ENCODE results near the gene NCEH1. TPM values are rescaled to one million over a fixed set of nuclear protein-coding genes. Genes with fewer than 3 reads are reported as not detected.
A peak's percentile ranks its signal among the peaks of the same experiment; 100 is the strongest.

The NCEH1 gene
- polyA plus RNA-seq, 3 donors = 8.6 to 23.9 (median 20.7) TPM

DNA sequence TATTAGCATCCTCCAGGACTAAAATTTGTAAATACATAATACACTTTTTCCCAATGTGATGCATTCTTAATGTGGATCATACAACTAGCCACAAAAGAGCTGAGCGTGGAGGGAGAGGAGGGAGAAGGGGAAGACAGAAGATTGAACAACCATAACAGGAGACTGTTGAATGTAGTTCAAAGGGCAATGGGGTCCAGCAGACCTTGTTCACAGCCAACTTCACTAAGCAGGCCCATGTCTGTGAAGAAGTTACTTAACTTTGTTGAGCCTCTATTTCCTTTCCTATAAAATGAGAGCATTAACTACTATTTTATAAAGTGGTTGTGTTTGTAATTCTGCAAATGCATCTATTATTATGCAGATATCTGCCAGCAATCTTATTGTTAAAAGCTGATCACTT is 13.3 kb downstream of the NCEH1 start:
- Histone ChIP-seq H3K27ac (ENCODE audit: low read depth in 1 of 2, low read length in 2 of 2) (peak overlapping the region; percentile 92), H2AFZ (ENCODE audit: insufficient read depth, low read depth, low read length, poor library complexity, severe bottlenecking) (no peak overlapping the region), H3K79me2 (ENCODE audit: insufficient read depth, low read length) (peaks cover 73% of the 10 kb centered on the region), H3K4me2 (replicated peaks; ENCODE audit: extremely low read depth, low read length, poor library complexity, severe bottlenecking) (no peak overlapping the region), H3K4me3 (replicated peaks in 1 of 3; ENCODE audit: low read depth in 2 of 3, low read length in 3 of 3) (no peak overlapping the region), H3K36me3 (replicated peaks in 1 of 2; ENCODE audit: control insufficient read depth in 1 of 2, insufficient read depth in 2 of 2, low read length in 2 of 2) (no peaks in the 10 kb centered on the region), H3K9me3 (replicated peaks in 1 of 2; ENCODE audit: control insufficient read depth in 1 of 2, insufficient read depth in 1 of 2, low read length in 2 of 2) (no peaks in the 10 kb centered on the region), H3K27me3 (ENCODE audit: control insufficient read depth in 2 of 2, insufficient read depth in 2 of 2, low read length in 2 of 2) (no peaks in the 10 kb centered on the region), H3K4me1 (ENCODE audit: control insufficient read depth in 1 of 2, insufficient read depth in 2 of 2, low read length in 2 of 2) (peaks cover 55 to 65% of the 10 kb centered on the region in 2 donors), H3K9ac (ENCODE audit: insufficient read depth, low read length, poor library complexity, severe bottlenecking) (no peak overlapping the region), H4K20me1 (ENCODE audit: insufficient read depth, low read length) (peaks cover 5% of the 10 kb centered on the region)
- Mint-ChIP-seq H3K27ac (peak overlapping the region in 6 of 7 donors; percentile 51 to 99 (median 78)), H3K9me3 (peaks cover 0 to 4% (median 0%) of the 10 kb centered on the region in 7 donors), H3K4me3 (no peak overlapping the region), H3K4me1 (peaks cover 64% of the 10 kb centered on the region), H3K27me3 (ENCODE audit: low read depth in 3 of 3) (no peaks in the 10 kb centered on the region), H3K36me3 (peaks cover 12 to 28% of the 10 kb centered on the region in 2 donors)
- TF ChIP-seq, protein P1, sequence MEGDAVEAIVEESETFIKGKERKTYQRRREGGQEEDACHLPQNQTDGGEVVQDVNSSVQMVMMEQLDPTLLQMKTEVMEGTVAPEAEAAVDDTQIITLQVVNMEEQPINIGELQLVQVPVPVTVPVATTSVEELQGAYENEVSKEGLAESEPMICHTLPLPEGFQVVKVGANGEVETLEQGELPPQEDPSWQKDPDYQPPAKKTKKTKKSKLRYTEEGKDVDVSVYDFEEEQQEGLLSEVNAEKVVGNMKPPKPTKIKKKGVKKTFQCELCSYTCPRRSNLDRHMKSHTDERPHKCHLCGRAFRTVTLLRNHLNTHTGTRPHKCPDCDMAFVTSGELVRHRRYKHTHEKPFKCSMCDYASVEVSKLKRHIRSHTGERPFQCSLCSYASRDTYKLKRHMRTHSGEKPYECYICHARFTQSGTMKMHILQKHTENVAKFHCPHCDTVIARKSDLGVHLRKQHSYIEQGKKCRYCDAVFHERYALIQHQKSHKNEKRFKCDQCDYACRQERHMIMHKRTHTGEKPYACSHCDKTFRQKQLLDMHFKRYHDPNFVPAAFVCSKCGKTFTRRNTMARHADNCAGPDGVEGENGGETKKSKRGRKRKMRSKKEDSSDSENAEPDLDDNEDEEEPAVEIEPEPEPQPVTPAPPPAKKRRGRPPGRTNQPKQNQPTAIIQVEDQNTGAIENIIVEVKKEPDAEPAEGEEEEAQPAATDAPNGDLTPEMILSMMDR (IDR thresholded peaks at IDR 0.05) = no peak
- no peak for DNase-seq
- intact Hi-C loops (cut with micrococcal nuclease) = no loop called here
- no CpG with 5 or more reads among the region's 1 CpG for WGBS (ENCODE audit: insufficient coverage)

DNA sequence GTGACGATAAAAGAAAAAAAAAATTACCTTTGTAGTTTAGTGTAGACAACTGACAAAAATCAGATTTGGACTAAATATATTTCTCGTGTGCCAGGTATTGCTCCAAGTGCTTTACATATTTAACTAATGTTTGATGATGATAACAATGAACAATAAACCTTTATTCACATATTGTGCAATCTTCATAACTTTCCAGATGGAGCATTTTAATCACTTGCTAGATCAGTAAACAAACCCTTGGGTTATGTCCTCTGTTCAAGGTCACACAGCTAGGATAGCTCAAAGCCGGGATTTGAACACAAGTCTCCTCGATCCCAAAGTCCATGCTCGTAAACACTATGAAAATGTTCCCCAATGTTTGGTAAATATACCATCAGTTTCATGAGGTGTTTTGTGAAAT is 14.5 kb downstream of the NCEH1 start:
- Mint-ChIP-seq H3K4me1 (peaks cover 66% of the 10 kb centered on the region), H3K36me3 (peaks cover 12 to 20% of the 10 kb centered on the region in 2 donors), H3K27me3 (ENCODE audit: low read depth in 3 of 3) (no peaks in the 10 kb centered on the region), H3K4me3 (no peak overlapping the region), H3K27ac (no peak overlapping the region), H3K9me3 (peaks cover 0 to 6% (median 0%) of the 10 kb centered on the region in 7 donors)
- no peak overlapping the region for H3K4me3 ChIP-seq (replicated peaks in 1 of 3; ENCODE audit: low read depth in 2 of 3, low read length in 3 of 3)
- no peak overlapping the region for H3K27ac ChIP-seq (ENCODE audit: low read depth in 1 of 2, low read length in 2 of 2)
- H4K20me1 ChIP-seq (ENCODE audit: insufficient read depth, low read length) = no peaks in the 10 kb centered on the region
- no peak overlapping the region for H2AFZ ChIP-seq (ENCODE audit: insufficient read depth, low read depth, low read length, poor library complexity, severe bottlenecking)
- H3K4me1 ChIP-seq (ENCODE audit: control insufficient read depth in 1 of 2, insufficient read depth in 2 of 2, low read length in 2 of 2) = peaks cover 54 to 66% of the 10 kb centered on the region in 2 donors
- TF ChIP-seq, protein P1 (IDR thresholded peaks at IDR 0.05) = no peak
- no peaks in the 10 kb centered on the region for H3K9me3 ChIP-seq (replicated peaks in 1 of 2; ENCODE audit: control insufficient read depth in 1 of 2, insufficient read depth in 1 of 2, low read length in 2 of 2)
- H3K36me3 ChIP-seq (replicated peaks in 1 of 2; ENCODE audit: control insufficient read depth in 1 of 2, insufficient read depth in 2 of 2, low read length in 2 of 2) = no peaks in the 10 kb centered on the region
- intact Hi-C loops (cut with micrococcal nuclease) = no loop called here
- no peaks in the 10 kb centered on the region for H3K27me3 ChIP-seq (ENCODE audit: control insufficient read depth in 2 of 2, insufficient read depth in 2 of 2, low read length in 2 of 2)
- no peak for DNase-seq
- no peak overlapping the region for H3K4me2 ChIP-seq (replicated peaks; ENCODE audit: extremely low read depth, low read length, poor library complexity, severe bottlenecking)
- peaks cover 74% of the 10 kb centered on the region for H3K79me2 ChIP-seq (ENCODE audit: insufficient read depth, low read length)
- H3K9ac ChIP-seq (ENCODE audit: insufficient read depth, low read length, poor library complexity, severe bottlenecking) = no peak overlapping the region
- no CpG with 5 or more reads among the region's 5 CpGs for WGBS (ENCODE audit: insufficient coverage)

Measured in CD14-positive monocyte (primary cell).